Esophagus muscularis mucosa (tissue), 3 donors: ENCODE data around the gene NARS2.

Experiments used
- POLR2A ChIP-seq: fragments of 450-650 bp; IDR thresholded peaks from one replicate; pipeline ENCODE4 v1.6.1; 2017; ENCODE audit warnings: antibody characterized with exemption, moderate library complexity, mild to moderate bottlenecking, low read depth
- POLR2AphosphoS5 ChIP-seq, 2 donors: sonication (generic); formaldehyde crosslinking; IDR thresholded peaks; one replicate each; pipeline ENCODE4 v1.6.1; 2017; ENCODE audit warnings: antibody characterized with exemption in 2 of 2
- TF ChIP-seq, protein P1 (sequence below), 3 experiments: fragments of 200-600 bp in 2 of 3; fragments of 450-650 bp in 1 of 3; sonication (generic) in 2 of 3; IDR thresholded peaks; one replicate each; pipeline ENCODE4 v1.5.1; 2017 to 2019; ENCODE audit warnings: antibody characterized with exemption in 3 of 3, mild to moderate bottlenecking in 2 of 3, moderate library complexity in 1 of 3

DNA sequence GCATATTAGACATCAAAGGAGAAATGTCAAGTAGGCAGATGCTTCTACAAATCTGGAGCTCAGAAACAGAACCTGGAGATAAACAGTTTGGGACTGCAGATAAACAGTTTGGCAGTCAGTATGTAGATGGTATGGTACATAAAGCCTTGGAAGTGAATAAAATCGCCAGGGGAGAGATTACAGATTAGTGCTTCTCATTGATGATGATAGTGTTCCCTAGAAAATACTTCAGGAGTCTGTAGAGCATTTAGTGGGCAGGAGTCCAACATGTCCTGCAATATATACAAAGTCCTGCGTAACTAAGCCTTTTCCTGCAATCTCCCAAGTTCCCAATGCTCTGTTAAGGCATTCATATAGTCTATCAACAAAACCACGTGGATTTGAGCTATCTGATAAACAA is 35.2 kb downstream of the NARS2 start:
- TF ChIP-seq, protein P1, sequence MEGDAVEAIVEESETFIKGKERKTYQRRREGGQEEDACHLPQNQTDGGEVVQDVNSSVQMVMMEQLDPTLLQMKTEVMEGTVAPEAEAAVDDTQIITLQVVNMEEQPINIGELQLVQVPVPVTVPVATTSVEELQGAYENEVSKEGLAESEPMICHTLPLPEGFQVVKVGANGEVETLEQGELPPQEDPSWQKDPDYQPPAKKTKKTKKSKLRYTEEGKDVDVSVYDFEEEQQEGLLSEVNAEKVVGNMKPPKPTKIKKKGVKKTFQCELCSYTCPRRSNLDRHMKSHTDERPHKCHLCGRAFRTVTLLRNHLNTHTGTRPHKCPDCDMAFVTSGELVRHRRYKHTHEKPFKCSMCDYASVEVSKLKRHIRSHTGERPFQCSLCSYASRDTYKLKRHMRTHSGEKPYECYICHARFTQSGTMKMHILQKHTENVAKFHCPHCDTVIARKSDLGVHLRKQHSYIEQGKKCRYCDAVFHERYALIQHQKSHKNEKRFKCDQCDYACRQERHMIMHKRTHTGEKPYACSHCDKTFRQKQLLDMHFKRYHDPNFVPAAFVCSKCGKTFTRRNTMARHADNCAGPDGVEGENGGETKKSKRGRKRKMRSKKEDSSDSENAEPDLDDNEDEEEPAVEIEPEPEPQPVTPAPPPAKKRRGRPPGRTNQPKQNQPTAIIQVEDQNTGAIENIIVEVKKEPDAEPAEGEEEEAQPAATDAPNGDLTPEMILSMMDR (IDR thresholded peaks at IDR 0.05): no peak
- TF ChIP-seq POLR2A (no peak), POLR2AphosphoS5 (IDR thresholded peaks at IDR 0.05) (no peak)
